PC-3 (cell line): Measurements from ENCODE around the gene MDH2. TPM values are rescaled to one million over a fixed set of nuclear protein-coding genes. Genes with fewer than 3 reads are reported as not detected.
A peak's percentile ranks its signal among the peaks of the same experiment; 100 is the strongest.
"Not testable (repeated sequence)": the region's sequence is repeated elsewhere in the genome, so short reads cannot be mapped to it uniquely, and the experiment has no call there.

ENCODE experiments used
- ATAC-seq: fragments of 200-7000 bp; cut with Tn5 transposase; 2 replicates; pipeline ENCODE4 v1.9.1; 2020; ENCODE audit warnings: mild to moderate bottlenecking, moderate library complexity
- BruUV-seq: library from RNA; stranded (reverse); fragments of 400-500 nt; replicated peaks from 2 replicates; lab custom pipeline; 2021; lab: Mats Ljungman, UMichigan
- CTCF ChIA-PET: fragments of 300-600 bp; sonication (Branson Sonifier 250); formaldehyde crosslinking; loops from one replicate; lab custom pipeline; 2022; ENCODE audit warnings: antibody characterized with exemption; lab: Charles Lee
- POLR2A ChIA-PET: fragments of 300-600 bp; sonication (Branson Sonifier 250); formaldehyde crosslinking; loops from one replicate; lab custom pipeline; 2022; ENCODE audit warnings: antibody characterized with exemption; ENCODE audit not compliant: unreplicated experiment; lab: Charles Lee
- DNase-seq: peaks from one replicate; pipeline ENCODE4 v3.0.0-alpha.2; 2015
- H2AFZ ChIP-seq: fragments of 300-600 bp; sonication (generic); 2 replicates; pipeline ENCODE4 v1.6.0; 2016; ENCODE audit warnings: antibody characterized with exemption, low read length
- H3F3A ChIP-seq: fragments of 300-600 bp; sonication (generic); one replicate; pipeline ENCODE4 v1.6.0; 2017; ENCODE audit warnings: antibody characterized with exemption, low read length, control low read depth, mild to moderate bottlenecking; ENCODE audit not compliant: unreplicated experiment
- H3K27ac ChIP-seq: fragments of 300-600 bp; sonication (generic); 2 replicates; pipeline ENCODE4 v1.5.1; 2016; ENCODE audit warnings: mild to moderate bottlenecking, low read length
- H3K27me3 ChIP-seq: fragments of 300-600 bp; sonication (generic); 2 replicates; pipeline ENCODE4 v1.6.1; 2016; ENCODE audit warnings: low read length, mixed read lengths
- H3K36me3 ChIP-seq: fragments of 300-600 bp; sonication (generic); 2 replicates; pipeline ENCODE4 v1.6.1; 2016; ENCODE audit warnings: low read depth, mixed run types, low read length, mixed read lengths
- H3K4me1 ChIP-seq: fragments of 300-600 bp; sonication (generic); 2 replicates; pipeline ENCODE4 v1.5.1; 2016; ENCODE audit warnings: low read length; ENCODE audit not compliant: insufficient read depth
- H3K4me2 ChIP-seq: fragments of 300-600 bp; sonication (generic); 2 replicates; pipeline ENCODE4 v1.6.0; 2016; ENCODE audit warnings: low read length
- H3K4me3 ChIP-seq: fragments of 300-600 bp; sonication (generic); 2 replicates; pipeline ENCODE4 v1.5.1; 2016; ENCODE audit warnings: mild to moderate bottlenecking, low read length, mixed read lengths
- H3K79me2 ChIP-seq: fragments of 300-600 bp; sonication (generic); 2 replicates; pipeline ENCODE4 v1.6.1; 2017; ENCODE audit warnings: low read length, mixed read lengths
- H3K9ac ChIP-seq: fragments of 300-600 bp; sonication (generic); 2 replicates; pipeline ENCODE4 v1.6.0; 2016; ENCODE audit warnings: mild to moderate bottlenecking, low read length
- H3K9me2 ChIP-seq: fragments of 300-600 bp; sonication (generic); replicated peaks from 2 replicates; pipeline ENCODE4 v1.6.1; 2016; ENCODE audit warnings: mixed run types, low read length, mixed read lengths
- H3K9me3 ChIP-seq: fragments of 300-600 bp; sonication (generic); 2 replicates; pipeline ENCODE4 v1.6.1; 2016; ENCODE audit warnings: low read length, mixed read lengths
- H4K20me1 ChIP-seq: fragments of 300-600 bp; sonication (generic); 2 replicates; pipeline ENCODE4 v1.6.1; 2016; ENCODE audit warnings: low read length, mixed read lengths
- EZH2 ChIP-seq: fragments of 300-600 bp; sonication (generic); IDR thresholded peaks from one replicate; pipeline ENCODE4 v1.6.1; 2017; ENCODE audit warnings: antibody characterized with exemption, mild to moderate bottlenecking, low read length; ENCODE audit not compliant: unreplicated experiment
- EZH2phosphoT487 ChIP-seq: fragments of 300-600 bp; sonication (generic); IDR thresholded peaks from 2 replicates; pipeline ENCODE4 v1.6.1; 2018; ENCODE audit warnings: mild to moderate bottlenecking, antibody characterized with exemption, low read length, borderline replicate concordance
- intact Hi-C: fragments of 100-400 bp; cut with micrococcal nuclease; formaldehyde crosslinking; loops from 2 replicates; pipeline ENCODE4 v1.9.0; 2023
- total RNA-seq: library from RNA; depleted of rRNA; stranded (reverse); fragments of >200 nt; gene quantifications from 2 replicates; pipeline ENCODE4 v1.2.3, GENCODE V29; 2014
- TF ChIP-seq, protein P1 (sequence below): fragments of 300-600 bp; sonication (generic); conservative IDR thresholded peaks from 2 replicates; pipeline ENCODE4 v1.5.1; 2017; ENCODE audit warnings: antibody characterized with exemption, low read depth, mild to moderate bottlenecking, low read length

Gene MDH2
- total RNA-seq, 1 experiment from 2014 or later: 174 TPM

DNA sequence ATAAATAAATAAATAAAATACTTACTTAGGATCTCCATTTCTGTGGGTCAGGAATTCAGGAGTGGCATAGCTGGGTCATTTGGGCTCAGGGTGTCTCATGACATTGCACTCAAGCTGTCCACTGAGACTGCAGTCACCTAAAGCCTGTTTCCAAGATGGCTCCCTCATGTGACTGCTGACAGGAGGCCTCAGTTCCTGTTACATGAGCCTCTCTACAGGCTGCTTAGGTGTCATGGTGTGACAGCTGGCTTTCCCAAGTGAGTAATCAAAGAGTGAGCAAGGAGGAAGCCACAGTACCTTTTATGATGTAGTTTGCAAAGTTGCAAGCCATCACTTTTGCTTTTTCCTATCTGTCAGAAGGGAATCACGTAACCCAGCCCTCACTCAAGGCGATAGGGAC is 55.9 kb downstream of the MDH2 start:
- ATAC-seq: peak; percentile 11; the same call in 1 of the 2 replicates
- not testable (repeated sequence) for BruUV-seq, H3K9me3 ChIP-seq

DNA sequence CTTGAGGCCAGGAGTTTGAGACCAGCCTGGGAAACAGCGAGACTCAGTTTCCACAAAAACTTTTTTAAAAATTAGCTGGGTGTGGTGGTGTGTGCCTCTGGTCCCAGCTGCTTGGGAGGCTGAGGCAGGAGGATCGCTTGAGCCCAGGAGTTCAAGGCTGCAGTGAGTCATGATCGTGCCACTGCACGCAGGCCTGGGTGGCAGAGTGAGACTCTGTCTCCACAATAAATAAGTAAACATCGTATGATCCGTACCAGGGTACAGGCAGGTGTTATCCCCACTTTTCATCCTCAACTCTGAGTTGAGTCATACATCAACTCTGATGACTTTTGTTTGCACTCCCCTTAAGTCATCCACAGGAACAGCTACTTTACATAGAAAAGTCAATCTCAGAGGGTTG is 58.2 kb downstream of the MDH2 start:
- H4K20me1 ChIP-seq, H3K27me3 ChIP-seq, BruUV-seq, H3K79me2 ChIP-seq, H3K9me3 ChIP-seq, H3K36me3 ChIP-seq, H2AFZ ChIP-seq, H3K4me3 ChIP-seq, POLR2A ChIA-PET, H3K9me2 ChIP-seq: not testable (repeated sequence)
- Histone ChIP-seq H3K4me2 (peak overlapping the region; percentile 42; the same call in 1 of the 2 replicates), H3K9ac (peak overlapping the region; percentile 37; the same call in 1 of the 2 replicates), H3K4me1 (peaks cover 50% of the 10 kb centered on the region), H3F3A (peaks cover 10% of the 10 kb centered on the region), H3K27ac (peak overlapping the region; percentile 98)
- ATAC-seq (peak; percentile 61), DNase-seq (peak; percentile 86)
- CTCF ChIA-PET: interaction anchor here (0.6 kb wide), 1 partner anchor 37 kb away, joined by 4 read pairs; no protein-coding TSS in a partner anchor
- intact Hi-C loops: loop anchor here (1.0 kb wide), 1 partner anchor 12 kb away; no protein-coding TSS in a partner anchor

More for the DNA sequence above, 55.9 kb downstream of the MDH2 start:
- intact Hi-C loops, H3K79me2 ChIP-seq, H2AFZ ChIP-seq, H3K4me2 ChIP-seq, H4K20me1 ChIP-seq, H3K36me3 ChIP-seq, H3K27me3 ChIP-seq, H3K9me2 ChIP-seq, H3K4me3 ChIP-seq, CTCF ChIA-PET, DNase-seq, POLR2A ChIA-PET, H3K9ac ChIP-seq: not testable (repeated sequence)
- Histone ChIP-seq H3K27ac (0 out of 2 replicates have a peak overlapping the region, but pooled peaks have one; percentile 25), H3K4me1 (peaks cover 41% of the 10 kb centered on the region), H3F3A (peaks cover 10% of the 10 kb centered on the region)

DNA sequence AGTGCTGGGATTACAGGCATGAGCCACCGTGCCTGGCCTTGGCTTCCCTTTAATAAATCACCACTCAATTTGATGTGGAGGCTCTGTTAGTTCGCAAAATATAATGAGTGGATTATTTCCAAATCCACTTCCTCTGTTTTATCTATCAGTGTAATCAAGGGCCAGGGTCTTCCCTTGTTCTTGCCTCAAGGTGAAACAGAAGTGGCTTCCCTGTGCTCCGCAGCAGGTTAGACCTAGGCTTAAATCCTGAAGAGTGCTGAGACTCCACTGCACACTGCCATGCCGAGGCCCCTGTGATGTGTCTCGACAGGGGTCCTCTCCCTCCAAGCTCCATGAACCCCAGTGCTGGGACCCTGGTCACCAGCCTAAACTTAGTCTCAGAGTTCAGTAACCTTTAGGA is 59.0 kb downstream of the MDH2 start:
- CTCF ChIA-PET: no interaction called here
- intact Hi-C loops: loop anchor here (1.0 kb wide), 1 partner anchor 11 kb away; no protein-coding TSS in a partner anchor
- Histone ChIP-seq H3K9ac (peak overlapping the region; percentile 74), H3K9me2 (no peaks in the 10 kb centered on the region), H3F3A (peaks cover 10% of the 10 kb centered on the region), H4K20me1 (no peaks in the 10 kb centered on the region), H3K4me1 (peaks cover 45% of the 10 kb centered on the region), H3K36me3 (no peaks in the 10 kb centered on the region), H3K9me3 (no peaks in the 10 kb centered on the region), H3K4me2 (peak overlapping the region; percentile 42; the same call in 1 of the 2 replicates), H3K27me3 (no peaks in the 10 kb centered on the region), H2AFZ (no peak overlapping the region), H3K79me2 (no peaks in the 10 kb centered on the region), H3K4me3 (no peak overlapping the region), H3K27ac (peak overlapping the region; percentile 98)
- POLR2A ChIA-PET: no interaction called here
- ATAC-seq (no peak), DNase-seq (no peak)
- TF ChIP-seq, protein P1, sequence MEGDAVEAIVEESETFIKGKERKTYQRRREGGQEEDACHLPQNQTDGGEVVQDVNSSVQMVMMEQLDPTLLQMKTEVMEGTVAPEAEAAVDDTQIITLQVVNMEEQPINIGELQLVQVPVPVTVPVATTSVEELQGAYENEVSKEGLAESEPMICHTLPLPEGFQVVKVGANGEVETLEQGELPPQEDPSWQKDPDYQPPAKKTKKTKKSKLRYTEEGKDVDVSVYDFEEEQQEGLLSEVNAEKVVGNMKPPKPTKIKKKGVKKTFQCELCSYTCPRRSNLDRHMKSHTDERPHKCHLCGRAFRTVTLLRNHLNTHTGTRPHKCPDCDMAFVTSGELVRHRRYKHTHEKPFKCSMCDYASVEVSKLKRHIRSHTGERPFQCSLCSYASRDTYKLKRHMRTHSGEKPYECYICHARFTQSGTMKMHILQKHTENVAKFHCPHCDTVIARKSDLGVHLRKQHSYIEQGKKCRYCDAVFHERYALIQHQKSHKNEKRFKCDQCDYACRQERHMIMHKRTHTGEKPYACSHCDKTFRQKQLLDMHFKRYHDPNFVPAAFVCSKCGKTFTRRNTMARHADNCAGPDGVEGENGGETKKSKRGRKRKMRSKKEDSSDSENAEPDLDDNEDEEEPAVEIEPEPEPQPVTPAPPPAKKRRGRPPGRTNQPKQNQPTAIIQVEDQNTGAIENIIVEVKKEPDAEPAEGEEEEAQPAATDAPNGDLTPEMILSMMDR: no peak
- TF ChIP-seq EZH2phosphoT487: no peak
- no peak for TF ChIP-seq EZH2
- TSS peak; percentile 65 for BruUV-seq
